ENCODE results near the gene PDE3A. TPM values are rescaled to one million over a fixed set of nuclear protein-coding genes. Genes with fewer than 3 reads are reported as not detected.

Gene PDE3A
- total RNA-seq, 6 experiments from 2014 or later: 0.79 to 2.4 (median 1.3) TPM

DNA sequence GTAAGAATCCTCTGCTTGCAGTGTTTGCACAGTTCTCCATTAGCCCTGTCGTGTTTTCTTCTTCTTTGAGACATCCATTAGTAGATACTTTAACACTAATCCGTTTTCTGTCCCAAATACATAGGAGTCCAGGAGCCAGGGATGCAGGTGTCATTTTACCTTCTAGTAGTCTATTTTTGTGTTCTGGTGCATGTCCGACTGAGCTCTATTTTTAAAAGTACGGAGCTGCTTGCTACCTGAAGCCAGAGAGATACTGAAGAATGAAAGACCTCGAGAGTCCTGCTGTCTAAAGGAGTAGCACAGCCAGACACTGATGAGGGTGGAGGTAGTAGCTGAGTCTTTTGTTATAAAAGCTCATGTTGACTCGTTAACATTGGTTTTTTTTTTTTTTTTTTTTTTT lies 31.7 kb downstream of the PDE3A start:
- Histone ChIP-seq H3K4me1 (no peaks in the 10 kb centered on the region), H3K9me3 (no peaks in the 10 kb centered on the region), H3K27ac (no peak overlapping the region), H3K36me3 (no peaks in the 10 kb centered on the region), H3K27me3 (no peaks in the 10 kb centered on the region), H3K4me3 (no peak overlapping the region)
- TF ChIP-seq POLR2A (IDR thresholded peaks at IDR 0.05) (no peak), CTCF (IDR thresholded peaks at IDR 0.05) (no peak)
- 63% methylated on average over 6 of the region's 6 CpGs for WGBS (ENCODE audit: insufficient coverage, low coverage, low lambda C conversion rate, missing lambda C conversion rate)
- intact Hi-C loops (cut with DNase I): no loop called here
- DNase-seq: no peak
- no peak for ATAC-seq

DNA sequence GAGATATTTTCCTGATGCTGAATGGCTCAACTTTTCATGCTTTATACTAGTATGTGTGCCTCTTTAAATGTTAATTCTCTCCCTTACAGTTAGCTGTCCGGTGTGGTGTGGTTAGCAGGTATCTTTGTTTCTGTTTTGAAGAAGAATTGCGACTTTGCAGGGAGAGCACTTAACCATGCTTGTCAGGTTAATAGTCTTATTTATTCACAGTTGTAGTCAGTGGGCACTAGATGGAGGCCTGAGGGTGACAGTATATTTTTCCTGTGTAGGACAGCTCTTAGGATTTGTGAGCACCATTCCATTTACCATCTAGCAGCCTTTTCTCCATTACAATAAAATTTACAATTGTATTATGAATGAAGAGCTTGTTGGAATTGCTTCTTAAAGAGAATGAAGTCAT lies 34.9 kb downstream of the PDE3A start:
- TF ChIP-seq CTCF (IDR thresholded peaks at IDR 0.05): no peak
- TF ChIP-seq POLR2A (IDR thresholded peaks at IDR 0.05): no peak

DNA sequence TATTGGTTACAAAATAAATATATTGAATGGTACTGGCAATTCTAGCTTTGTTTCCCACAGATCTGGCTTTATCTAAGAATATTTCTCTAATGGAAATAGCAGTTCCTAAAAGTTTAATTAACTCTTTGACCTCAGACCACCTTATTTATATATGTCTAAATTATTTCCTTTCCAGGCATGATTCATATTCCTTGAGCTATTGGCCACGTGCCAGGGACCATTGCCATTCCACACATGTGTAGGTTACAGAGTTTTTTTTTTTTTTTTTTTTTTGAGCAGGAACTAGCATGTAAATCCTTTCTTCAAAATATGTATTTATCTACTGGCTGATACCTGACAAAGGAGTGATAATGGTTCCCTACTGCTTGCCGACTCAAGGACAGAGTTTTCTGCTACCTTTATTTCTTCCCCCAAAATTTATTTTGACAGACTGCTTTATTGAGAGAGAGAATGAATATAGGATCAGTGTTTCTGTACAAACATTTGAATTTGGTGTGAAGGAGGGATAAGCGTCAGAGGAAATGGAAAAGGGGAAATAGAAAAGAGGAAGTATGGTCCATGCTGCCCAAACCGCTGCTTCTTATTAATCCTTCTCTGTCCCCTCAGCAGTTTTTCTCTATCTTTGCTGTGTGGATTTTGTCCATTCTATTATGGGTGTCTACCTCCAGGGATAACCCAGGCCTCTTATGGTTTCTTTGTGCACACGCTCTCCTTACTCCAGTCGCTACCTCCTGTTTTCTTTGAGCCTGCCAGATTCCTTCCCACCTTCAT lies 36.4 kb downstream of the PDE3A start:
- no peak for TF ChIP-seq POLR2A (IDR thresholded peaks at IDR 0.05)
- TF ChIP-seq CTCF (IDR thresholded peaks at IDR 0.05): no peak
- H3K4me1 ChIP-seq: no peaks in the 10 kb centered on the region
- H3K9me3 ChIP-seq: no peaks in the 10 kb centered on the region
- no peaks in the 10 kb centered on the region for H3K27me3 ChIP-seq
- no peaks in the 10 kb centered on the region for H3K36me3 ChIP-seq
- no peak overlapping the region for H3K4me3 ChIP-seq
- DNase-seq (no peak), ATAC-seq (peak in 3 of 4 donors; percentile 26 to 53 (median 36))
- H3K27ac ChIP-seq: no peak overlapping the region
- intact Hi-C loops (cut with DNase I): no loop called here
- WGBS (ENCODE audit: insufficient coverage, low coverage, low lambda C conversion rate, missing lambda C conversion rate): 42% methylated on average over 6 of the region's 6 CpGs

More for the DNA sequence above, 34.9 kb downstream of the PDE3A start:
- Histone ChIP-seq H3K27ac (no peak overlapping the region), H3K36me3 (no peaks in the 10 kb centered on the region), H3K9me3 (no peaks in the 10 kb centered on the region), H3K4me1 (no peaks in the 10 kb centered on the region), H3K27me3 (no peaks in the 10 kb centered on the region), H3K4me3 (no peak overlapping the region)
- no peak for ATAC-seq
- WGBS (ENCODE audit: insufficient coverage, low coverage, low lambda C conversion rate, missing lambda C conversion rate): 61% methylated on average over 2 of the region's 2 CpGs
- intact Hi-C loops (cut with DNase I): no loop called here
- DNase-seq: no peak

GRCh38 chr12:20409607-20410377 lies 41.5 kb downstream of the PDE3A start:
- WGBS (ENCODE audit: insufficient coverage, low coverage, low lambda C conversion rate, missing lambda C conversion rate): 48% methylated on average over 2 of the region's 2 CpGs
- Histone ChIP-seq H3K27me3 (peaks cover 0 to 3% of the 10 kb centered on the region in 2 donors), H3K4me3 (no peak overlapping the region), H3K27ac (no peak overlapping the region), H3K9me3 (no peaks in the 10 kb centered on the region), H3K4me1 (no peaks in the 10 kb centered on the region), H3K36me3 (no peaks in the 10 kb centered on the region)
- DNase-seq (no peak), ATAC-seq (no peak)
- intact Hi-C loops (cut with DNase I): no loop called here
- TF ChIP-seq CTCF (IDR thresholded peaks at IDR 0.05): no peak
- TF ChIP-seq POLR2A (IDR thresholded peaks at IDR 0.05): no peak
